Measurements from ENCODE around the gene YBEY. TPM values are rescaled to one million over a fixed set of nuclear protein-coding genes. Genes with fewer than 3 reads are reported as not detected.
A peak's percentile ranks its signal among the peaks of the same experiment; 100 is the strongest.

Gene YBEY
- total RNA-seq, 2 experiments from 2014 or later = 14.9 to 16.2 TPM

DNA sequence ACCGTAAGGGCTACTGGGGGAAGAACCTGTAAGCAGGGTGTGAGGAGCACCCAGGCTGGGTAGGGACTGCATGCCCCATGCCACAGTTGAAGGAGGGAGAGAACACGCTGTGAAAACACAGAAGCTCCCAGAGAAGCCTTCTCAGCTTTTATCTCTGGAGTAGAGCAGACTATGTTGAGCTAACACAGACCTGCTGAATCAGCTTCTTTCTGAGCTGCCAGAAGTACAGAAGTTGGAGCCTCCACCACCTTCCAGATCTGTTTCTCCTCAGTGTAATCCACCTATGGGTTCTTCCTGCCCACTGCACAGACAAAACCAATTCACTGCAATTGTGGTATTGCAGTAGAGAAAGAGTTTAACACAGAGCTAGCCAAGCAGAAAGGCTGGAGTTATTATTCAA, 5.4 kb downstream of the YBEY start:
- no peak for TF ChIP-seq CTCF (IDR thresholded peaks at IDR 0.05)
- peaks cover 18% of the 10 kb centered on the region for H3K36me3 Mint-ChIP-seq (ENCODE audit: low read depth)
- DNase-seq (no peak), ATAC-seq (no peak)
- intact Hi-C loops (cut with micrococcal nuclease) = no loop called here
- CTCF ChIA-PET = no interaction called here
- POLR2A ChIA-PET = interaction anchor here (0.6 kb wide), 1 partner anchor 31 kb away, joined by 3 read pairs; no protein-coding TSS in a partner anchor
- H3K4me1 Mint-ChIP-seq (ENCODE audit: low read depth) = peaks cover 32% of the 10 kb centered on the region
- no peak overlapping the region for H3K4me3 Mint-ChIP-seq
- no peak overlapping the region for H3K27ac Mint-ChIP-seq
- peaks cover 2% of the 10 kb centered on the region for H3K27me3 Mint-ChIP-seq
- H3K9me3 Mint-ChIP-seq = no peaks in the 10 kb centered on the region

DNA sequence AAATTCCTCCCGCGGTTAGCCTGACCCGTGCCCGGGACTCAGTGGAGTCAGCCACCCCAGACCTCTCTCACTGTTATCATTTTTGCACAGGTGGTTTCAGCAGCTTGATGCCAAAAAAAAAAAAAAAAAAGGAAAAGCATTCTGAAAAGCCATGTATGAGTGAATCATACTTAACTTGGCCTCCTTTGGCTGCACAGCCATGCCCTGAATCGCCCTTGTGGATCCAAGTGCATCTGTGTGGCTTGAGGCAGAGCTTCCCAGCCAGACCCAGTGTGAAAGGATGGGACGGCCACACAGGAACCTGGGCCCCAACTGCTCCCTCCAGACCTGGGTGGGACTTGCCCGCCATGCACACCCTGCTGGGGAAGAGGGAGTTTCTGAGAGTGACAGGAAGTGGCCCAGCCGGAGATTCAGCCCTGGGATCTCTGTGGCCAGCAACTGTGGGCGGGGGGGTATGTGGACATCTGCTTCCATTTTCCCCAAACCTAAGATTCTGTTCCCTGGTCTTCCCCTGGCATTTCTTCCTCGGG, 8.6 kb downstream of the YBEY start:
- H3K4me3 Mint-ChIP-seq = no peak overlapping the region
- CTCF ChIA-PET = no interaction called here
- TF ChIP-seq CTCF (IDR thresholded peaks at IDR 0.05) = no peak
- H3K36me3 Mint-ChIP-seq (ENCODE audit: low read depth) = peaks cover 22% of the 10 kb centered on the region
- ATAC-seq (peak; percentile 27), DNase-seq (peak; percentile 22)
- H3K9me3 Mint-ChIP-seq = no peaks in the 10 kb centered on the region
- no peak overlapping the region for H3K27ac Mint-ChIP-seq
- H3K4me1 Mint-ChIP-seq (ENCODE audit: low read depth) = peaks cover 14% of the 10 kb centered on the region
- H3K27me3 Mint-ChIP-seq = peaks cover 2% of the 10 kb centered on the region
- intact Hi-C loops (cut with micrococcal nuclease) = no loop called here
- POLR2A ChIA-PET = no interaction called here

DNA sequence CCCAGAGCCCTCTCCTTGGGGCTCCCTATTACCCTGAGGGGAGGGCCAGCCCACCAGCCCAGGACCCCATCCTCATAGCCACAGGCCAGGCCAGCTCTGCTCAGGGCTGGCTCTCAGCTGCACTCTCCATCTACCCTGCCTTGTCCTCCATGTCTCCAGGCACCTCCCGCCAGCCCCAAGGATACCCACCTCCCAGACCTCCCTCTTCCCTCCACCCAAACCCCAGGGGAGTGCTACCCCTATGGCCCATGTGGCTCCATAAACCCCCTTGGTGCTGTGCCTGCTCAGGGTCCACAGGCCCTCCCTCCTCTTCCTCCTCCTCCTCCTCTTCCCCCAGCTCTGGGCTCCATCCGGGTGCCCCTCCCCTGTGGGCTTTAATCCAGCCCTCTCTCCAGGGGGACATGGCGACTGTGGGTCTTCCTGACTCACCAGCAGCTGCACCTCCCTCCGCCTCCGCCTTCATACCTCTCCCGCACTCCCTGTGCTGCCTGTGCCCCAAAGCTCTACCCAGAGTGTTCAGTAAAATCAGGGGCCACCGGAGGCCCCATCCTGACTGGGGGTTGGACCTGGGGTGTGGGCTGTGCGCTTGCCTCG, 9.1 kb downstream of the YBEY start:
- intact Hi-C loops (cut with micrococcal nuclease) = no loop called here
- Mint-ChIP-seq H3K4me1 (ENCODE audit: low read depth) (peaks cover 12% of the 10 kb centered on the region), H3K27ac (no peak overlapping the region), H3K9me3 (no peaks in the 10 kb centered on the region), H3K4me3 (no peak overlapping the region), H3K36me3 (ENCODE audit: low read depth) (peaks cover 24% of the 10 kb centered on the region), H3K27me3 (peaks cover 2% of the 10 kb centered on the region)
- DNase-seq = peak; percentile 39
- no peak for TF ChIP-seq CTCF (IDR thresholded peaks at IDR 0.05)
- ChIA-PET CTCF (interaction anchor here (1.8 kb wide), 1 partner anchor 152 kb away, joined by 4 read pairs; no protein-coding TSS in a partner anchor), POLR2A (no interaction called here)
- peak; percentile 35 for ATAC-seq

GRCh38 chr21:46295996-46296752, 10.0 kb downstream of the YBEY start:
- H3K36me3 Mint-ChIP-seq (ENCODE audit: low read depth) = peaks cover 27% of the 10 kb centered on the region
- peaks cover 2% of the 10 kb centered on the region for H3K27me3 Mint-ChIP-seq
- POLR2A ChIA-PET = interaction anchor here (0.8 to 1.0 kb wide), 2 partner anchors 10 to 15 kb away, joined by 3 to 4 read pairs; partner anchors contain the start of genes MCM3AP and YBEY
- CTCF ChIA-PET = interaction anchor here (1.8 kb wide), 1 partner anchor 152 kb away, joined by 4 read pairs; no protein-coding TSS in a partner anchor
- peak overlapping the region; percentile 50 for H3K4me3 Mint-ChIP-seq
- H3K4me1 Mint-ChIP-seq (ENCODE audit: low read depth) = peaks cover 10% of the 10 kb centered on the region
- TF ChIP-seq CTCF (IDR thresholded peaks at IDR 0.05) = no peak
- intact Hi-C loops (cut with micrococcal nuclease) = no loop called here
- ATAC-seq (peak; percentile 74), DNase-seq (peak; percentile 84)
- H3K9me3 Mint-ChIP-seq = no peaks in the 10 kb centered on the region
- H3K27ac Mint-ChIP-seq = peak overlapping the region; percentile 55

Data from activated CD8-positive, alpha-beta T cell treated with anti-CD3 and anti-CD28 coated beads for 36 hours (primary cell).